ENCODE measurements around the gene ADAM17. TPM values are rescaled to one million over a fixed set of nuclear protein-coding genes. Genes with fewer than 3 reads are reported as not detected.

Gene ADAM17
- total and polyA plus RNA-seq, 4 donors = 3.3 to 14.1 (median 7.9) TPM

DNA sequence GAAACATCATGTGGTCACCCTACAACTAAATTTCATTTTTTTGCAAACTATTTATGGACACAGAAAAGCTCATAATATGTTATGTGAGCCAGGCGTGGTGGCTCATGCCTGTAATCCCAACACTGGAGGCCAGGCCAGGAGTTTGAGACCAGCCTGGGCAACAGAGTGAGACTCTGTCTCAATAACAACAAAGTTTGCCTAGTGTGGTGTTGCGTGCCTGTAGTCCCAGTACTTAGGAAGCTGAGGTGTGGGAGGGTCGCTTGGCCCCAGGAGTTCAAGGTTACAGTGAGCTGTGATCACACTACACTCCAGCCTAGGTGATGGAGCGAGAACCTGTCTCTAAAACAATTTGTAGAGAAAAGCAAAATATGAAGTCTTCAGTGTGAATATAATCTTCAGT is 75.5 kb downstream of the ADAM17 start:
- Histone ChIP-seq H3K4me3 (ENCODE audit: low read depth in 1 of 3, low read length in 3 of 3) (no peak overlapping the region), H3K9ac (ENCODE audit: low read depth in 1 of 2, low read length in 2 of 2) (no peak overlapping the region), H3K27ac (ENCODE audit: low read depth in 1 of 2, low read length in 2 of 2) (no peak overlapping the region), H3K27me3 (ENCODE audit: control insufficient read depth in 4 of 4, insufficient read depth in 4 of 4, low read length in 3 of 4) (no peaks in the 10 kb centered on the region), H3K4me1 (ENCODE audit: control insufficient read depth in 4 of 4, insufficient read depth in 4 of 4, low read length in 3 of 4) (peaks cover 0 to 3% (median 0%) of the 10 kb centered on the region in 4 donors), H3K9me3 (ENCODE audit: control insufficient read depth in 4 of 4, low read length in 3 of 4) (no peaks in the 10 kb centered on the region), H3K36me3 (ENCODE audit: control insufficient read depth in 4 of 4, insufficient read depth in 3 of 4, low read depth in 1 of 4, low read length in 3 of 4) (peaks cover 23 to 43% (median 40%) of the 10 kb centered on the region in 4 donors)
- 96% methylated on average over 4 of the region's 4 CpGs for WGBS
- DNase-seq (ENCODE audit: low spot score) = no peak
- TF ChIP-seq GABPA (IDR thresholded peaks at IDR 0.05 in 1 of 2, conservative IDR thresholded peaks at IDR 0.05 in 1 of 2) (no peak), SP1 (IDR thresholded peaks at IDR 0.05) (no peak), HNF4A (conservative IDR thresholded peaks at IDR 0.05) (no peak), NR2F2 (IDR thresholded peaks at IDR 0.05) (no peak), TAF1 (conservative IDR thresholded peaks at IDR 0.05) (no peak), HNF4G (IDR thresholded peaks at IDR 0.05) (no peak), RAD21 (IDR thresholded peaks at IDR 0.05) (no peak), FOXA1 (IDR thresholded peaks at IDR 0.05) (no peak), FOXA2 (IDR thresholded peaks at IDR 0.05) (no peak), JUND (IDR thresholded peaks at IDR 0.05) (no peak), YY1 (IDR thresholded peaks at IDR 0.05) (no peak), EGR1 (IDR thresholded peaks at IDR 0.05; ENCODE audit: low read depth in 2 of 2) (no peak), RXRA (IDR thresholded peaks at IDR 0.05) (no peak)
- TF ChIP-seq, protein P1, sequence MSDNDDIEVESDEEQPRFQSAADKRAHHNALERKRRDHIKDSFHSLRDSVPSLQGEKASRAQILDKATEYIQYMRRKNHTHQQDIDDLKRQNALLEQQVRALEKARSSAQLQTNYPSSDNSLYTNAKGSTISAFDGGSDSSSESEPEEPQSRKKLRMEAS (IDR thresholded peaks at IDR 0.05) = no peak
- TF ChIP-seq, protein P2, sequence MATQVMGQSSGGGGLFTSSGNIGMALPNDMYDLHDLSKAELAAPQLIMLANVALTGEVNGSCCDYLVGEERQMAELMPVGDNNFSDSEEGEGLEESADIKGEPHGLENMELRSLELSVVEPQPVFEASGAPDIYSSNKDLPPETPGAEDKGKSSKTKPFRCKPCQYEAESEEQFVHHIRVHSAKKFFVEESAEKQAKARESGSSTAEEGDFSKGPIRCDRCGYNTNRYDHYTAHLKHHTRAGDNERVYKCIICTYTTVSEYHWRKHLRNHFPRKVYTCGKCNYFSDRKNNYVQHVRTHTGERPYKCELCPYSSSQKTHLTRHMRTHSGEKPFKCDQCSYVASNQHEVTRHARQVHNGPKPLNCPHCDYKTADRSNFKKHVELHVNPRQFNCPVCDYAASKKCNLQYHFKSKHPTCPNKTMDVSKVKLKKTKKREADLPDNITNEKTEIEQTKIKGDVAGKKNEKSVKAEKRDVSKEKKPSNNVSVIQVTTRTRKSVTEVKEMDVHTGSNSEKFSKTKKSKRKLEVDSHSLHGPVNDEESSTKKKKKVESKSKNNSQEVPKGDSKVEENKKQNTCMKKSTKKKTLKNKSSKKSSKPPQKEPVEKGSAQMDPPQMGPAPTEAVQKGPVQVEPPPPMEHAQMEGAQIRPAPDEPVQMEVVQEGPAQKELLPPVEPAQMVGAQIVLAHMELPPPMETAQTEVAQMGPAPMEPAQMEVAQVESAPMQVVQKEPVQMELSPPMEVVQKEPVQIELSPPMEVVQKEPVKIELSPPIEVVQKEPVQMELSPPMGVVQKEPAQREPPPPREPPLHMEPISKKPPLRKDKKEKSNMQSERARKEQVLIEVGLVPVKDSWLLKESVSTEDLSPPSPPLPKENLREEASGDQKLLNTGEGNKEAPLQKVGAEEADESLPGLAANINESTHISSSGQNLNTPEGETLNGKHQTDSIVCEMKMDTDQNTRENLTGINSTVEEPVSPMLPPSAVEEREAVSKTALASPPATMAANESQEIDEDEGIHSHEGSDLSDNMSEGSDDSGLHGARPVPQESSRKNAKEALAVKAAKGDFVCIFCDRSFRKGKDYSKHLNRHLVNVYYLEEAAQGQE (IDR thresholded peaks at IDR 0.05) = no peak
- TF ChIP-seq, protein P3, sequence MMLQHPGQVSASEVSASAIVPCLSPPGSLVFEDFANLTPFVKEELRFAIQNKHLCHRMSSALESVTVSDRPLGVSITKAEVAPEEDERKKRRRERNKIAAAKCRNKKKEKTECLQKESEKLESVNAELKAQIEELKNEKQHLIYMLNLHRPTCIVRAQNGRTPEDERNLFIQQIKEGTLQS (IDR thresholded peaks at IDR 0.05) = no peak
- TF ChIP-seq, protein P4, sequence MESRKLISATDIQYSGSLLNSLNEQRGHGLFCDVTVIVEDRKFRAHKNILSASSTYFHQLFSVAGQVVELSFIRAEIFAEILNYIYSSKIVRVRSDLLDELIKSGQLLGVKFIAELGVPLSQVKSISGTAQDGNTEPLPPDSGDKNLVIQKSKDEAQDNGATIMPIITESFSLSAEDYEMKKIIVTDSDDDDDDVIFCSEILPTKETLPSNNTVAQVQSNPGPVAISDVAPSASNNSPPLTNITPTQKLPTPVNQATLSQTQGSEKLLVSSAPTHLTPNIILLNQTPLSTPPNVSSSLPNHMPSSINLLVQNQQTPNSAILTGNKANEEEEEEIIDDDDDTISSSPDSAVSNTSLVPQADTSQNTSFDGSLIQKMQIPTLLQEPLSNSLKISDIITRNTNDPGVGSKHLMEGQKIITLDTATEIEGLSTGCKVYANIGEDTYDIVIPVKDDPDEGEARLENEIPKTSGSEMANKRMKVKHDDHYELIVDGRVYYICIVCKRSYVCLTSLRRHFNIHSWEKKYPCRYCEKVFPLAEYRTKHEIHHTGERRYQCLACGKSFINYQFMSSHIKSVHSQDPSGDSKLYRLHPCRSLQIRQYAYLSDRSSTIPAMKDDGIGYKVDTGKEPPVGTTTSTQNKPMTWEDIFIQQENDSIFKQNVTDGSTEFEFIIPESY (IDR thresholded peaks at IDR 0.05) = no peak
- TF ChIP-seq, protein P5, sequence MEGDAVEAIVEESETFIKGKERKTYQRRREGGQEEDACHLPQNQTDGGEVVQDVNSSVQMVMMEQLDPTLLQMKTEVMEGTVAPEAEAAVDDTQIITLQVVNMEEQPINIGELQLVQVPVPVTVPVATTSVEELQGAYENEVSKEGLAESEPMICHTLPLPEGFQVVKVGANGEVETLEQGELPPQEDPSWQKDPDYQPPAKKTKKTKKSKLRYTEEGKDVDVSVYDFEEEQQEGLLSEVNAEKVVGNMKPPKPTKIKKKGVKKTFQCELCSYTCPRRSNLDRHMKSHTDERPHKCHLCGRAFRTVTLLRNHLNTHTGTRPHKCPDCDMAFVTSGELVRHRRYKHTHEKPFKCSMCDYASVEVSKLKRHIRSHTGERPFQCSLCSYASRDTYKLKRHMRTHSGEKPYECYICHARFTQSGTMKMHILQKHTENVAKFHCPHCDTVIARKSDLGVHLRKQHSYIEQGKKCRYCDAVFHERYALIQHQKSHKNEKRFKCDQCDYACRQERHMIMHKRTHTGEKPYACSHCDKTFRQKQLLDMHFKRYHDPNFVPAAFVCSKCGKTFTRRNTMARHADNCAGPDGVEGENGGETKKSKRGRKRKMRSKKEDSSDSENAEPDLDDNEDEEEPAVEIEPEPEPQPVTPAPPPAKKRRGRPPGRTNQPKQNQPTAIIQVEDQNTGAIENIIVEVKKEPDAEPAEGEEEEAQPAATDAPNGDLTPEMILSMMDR (IDR thresholded peaks at IDR 0.05; ENCODE audit: low read depth, low read length, missing input control) = no peak

All from liver (tissue), 9 donors.